Erythroblast (primary cell): ENCODE results near the gene TMEM8B.

Experiments used
- GATA1 ChIP-seq: IDR thresholded peaks from 2 replicates; pipeline ENCODE4 v1.6.1; 2011; ENCODE audit warnings: low read depth, mild to moderate bottlenecking, control low read depth, low read length, moderate library complexity
- POLR2A ChIP-seq: IDR thresholded peaks from 2 replicates; pipeline ENCODE4 v1.6.1; 2011; ENCODE audit warnings: mild to moderate bottlenecking, low read length

DNA sequence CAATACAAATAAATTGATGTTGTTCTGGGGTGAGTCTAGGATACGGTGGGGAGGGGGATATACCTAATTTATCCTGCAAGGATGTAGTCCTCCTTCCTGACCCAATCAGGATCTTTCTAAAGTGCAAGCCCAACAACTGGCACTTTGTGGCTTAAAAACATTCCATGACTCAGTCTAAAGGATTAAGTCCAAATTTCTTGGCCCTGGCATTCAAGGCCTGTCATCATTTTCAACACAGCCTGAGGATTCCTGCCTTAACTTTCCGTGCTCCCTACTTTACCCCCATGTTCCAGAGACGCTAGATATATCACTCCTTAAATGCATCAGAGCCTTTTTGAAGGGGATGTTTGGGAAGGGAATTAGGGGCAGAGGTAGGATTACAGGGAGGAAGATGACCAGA lies 1.5 kb upstream of the TMEM8B start:
- TF ChIP-seq POLR2A (no peak), GATA1 (no peak)
